Jurkat, Clone E6-1 (cell line): Measurements from ENCODE around the gene RNU1-4.
"Not testable (repeated sequence)": the region's sequence is repeated elsewhere in the genome, so short reads cannot be mapped to it uniquely, and the experiment has no call there.

Source experiments
- DNase-seq: peaks from one replicate; pipeline ENCODE4 v3.0.0-alpha.2; 2011; ENCODE audit warnings: low read depth, low spot score
- H3K4me3 ChIP-seq: 2 replicates; pipeline ENCODE4 v1.5.1; 2011; ENCODE audit warnings: mild to moderate bottlenecking, low read length, control low read depth, moderate library complexity

Gene RNU1-4

DNA sequence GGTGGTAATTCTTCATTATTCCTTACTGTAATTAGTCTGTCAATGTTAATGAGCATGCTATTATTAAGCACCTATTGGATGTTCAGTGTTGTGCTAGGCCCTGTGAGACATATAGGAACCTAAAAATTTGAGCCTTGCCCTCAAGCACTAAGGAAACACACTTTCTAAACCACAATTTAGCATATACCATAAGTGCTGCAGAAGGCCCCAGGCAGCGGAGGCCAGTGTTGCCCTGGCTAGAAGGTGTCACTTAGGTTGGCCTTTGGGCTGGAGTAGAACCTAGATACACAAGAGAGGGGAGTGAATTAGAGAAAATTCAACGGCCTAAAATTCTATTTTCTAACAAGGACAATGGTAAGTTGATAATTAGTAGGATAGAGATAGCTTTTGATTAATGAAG lies 44.6 kb downstream of the RNU1-4 start:
- not testable (repeated sequence) for DNase-seq, H3K4me3 ChIP-seq

DNA sequence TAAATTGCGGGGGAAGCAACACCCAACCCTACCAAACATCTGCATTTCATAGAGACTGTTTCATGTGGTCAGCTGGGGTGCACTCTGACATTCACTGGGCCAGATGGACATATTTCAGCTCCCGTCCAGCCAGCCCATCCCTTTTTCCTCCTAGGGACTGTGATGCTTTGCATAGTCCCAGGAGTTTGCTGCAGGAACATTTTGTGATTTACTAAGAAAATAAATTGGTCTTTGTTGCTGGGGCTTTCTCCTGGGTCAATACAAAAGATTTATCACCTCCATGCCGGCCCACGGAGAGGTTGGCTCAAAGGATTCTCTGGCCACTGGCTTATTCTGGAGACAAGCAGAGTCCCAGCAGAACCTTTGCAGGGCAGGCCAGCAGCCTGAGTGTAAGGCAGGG lies 46.0 kb downstream of the RNU1-4 start:
- not testable (repeated sequence) for DNase-seq

DNA sequence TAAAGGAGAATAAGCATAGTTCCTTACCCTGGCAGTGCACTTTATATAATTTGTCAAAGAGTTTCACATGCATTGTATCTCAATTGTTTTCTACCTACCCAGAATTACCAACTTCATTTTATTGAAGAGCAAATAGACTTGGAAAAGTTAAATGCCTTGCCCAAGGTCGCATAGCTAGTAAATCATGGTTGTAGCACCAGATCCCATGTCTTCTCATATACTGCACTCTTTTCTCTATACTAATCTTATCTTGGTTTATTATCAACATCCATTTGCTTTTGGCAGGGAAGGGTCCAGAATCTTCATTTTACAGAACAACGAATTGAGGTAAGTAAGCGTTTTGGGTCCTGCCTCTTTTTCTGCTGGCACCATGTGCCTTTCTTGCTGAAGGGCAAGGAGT lies 46.9 kb downstream of the RNU1-4 start:
- not testable (repeated sequence) for DNase-seq, H3K4me3 ChIP-seq

More for the DNA sequence above, 46.0 kb downstream of the RNU1-4 start:
- H3K4me3 ChIP-seq = not testable (repeated sequence)

DNA sequence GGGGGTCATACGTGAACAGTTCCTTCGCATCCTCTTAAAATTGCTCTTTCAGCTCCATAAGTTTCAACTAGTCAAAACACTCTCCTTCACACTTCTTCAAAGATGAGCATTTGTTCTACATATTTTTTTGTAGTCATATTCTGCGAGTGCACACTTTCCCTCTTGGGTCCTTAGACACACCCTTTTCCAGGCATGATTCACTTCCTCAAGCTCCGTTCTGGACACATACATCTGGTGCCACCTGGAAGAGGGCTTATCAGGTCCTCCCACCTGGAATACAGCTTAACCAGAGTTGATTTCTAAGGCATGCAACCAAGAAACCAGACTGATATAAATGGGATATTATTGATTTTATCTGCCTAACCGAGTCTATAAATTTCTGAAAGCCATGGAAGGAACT lies 47.4 kb downstream of the RNU1-4 start:
- DNase-seq, H3K4me3 ChIP-seq: not testable (repeated sequence)
